SK-N-MC (cell line): ENCODE measurements around the gene CD4.

Experiments
- DNase-seq: peaks from one replicate; pipeline ENCODE4 v3.0.0-alpha.2; 2011; ENCODE audit warnings: low read depth, low spot score
- H3K27ac ChIP-seq: fragments of 200-600 bp; sonication (generic); 2 replicates; pipeline ENCODE4 v1.5.1; 2016; ENCODE audit warnings: mixed run types
- H3K36me3 ChIP-seq: fragments of 200-600 bp; sonication (generic); 2 replicates; pipeline ENCODE4 v1.6.1; 2017; ENCODE audit warnings: antibody characterized with exemption, low read length, mixed read lengths; ENCODE audit not compliant: insufficient read depth
- H3K4me3 ChIP-seq: fragments of 200-600 bp; sonication (generic); 2 replicates; pipeline ENCODE4 v1.5.1; 2016
- H3K9ac ChIP-seq: fragments of 200-600 bp; sonication (generic); 2 replicates; pipeline ENCODE4 v1.8.0; 2017; ENCODE audit warnings: mixed run types, mixed read lengths; ENCODE audit not compliant: insufficient read length
- H3K9me3 ChIP-seq: fragments of 200-600 bp; sonication (generic); 2 replicates; pipeline ENCODE4 v1.6.1; 2017; ENCODE audit warnings: low read depth, mild to moderate bottlenecking, antibody characterized with exemption, low read length, moderate library complexity, mixed read lengths
- EZH2 ChIP-seq: fragments of 200-600 bp; sonication (generic); IDR thresholded peaks from one replicate; pipeline ENCODE4 v1.6.1; 2017; ENCODE audit warnings: antibody characterized with exemption
- FOXP2 ChIP-seq: optimal IDR thresholded peaks from 2 replicates; pipeline ENCODE3; 2011; ENCODE audit warnings: mild to moderate bottlenecking, moderate library complexity; ENCODE audit not compliant: insufficient read depth; ENCODE audit errors: extremely low read length, control extremely low read depth
- POLR2AphosphoS5 ChIP-seq: IDR thresholded peaks from 2 replicates; pipeline ENCODE4 v1.6.1; 2012; ENCODE audit warnings: mild to moderate bottlenecking, low read depth, low read length, borderline replicate concordance

CD4 gene

GRCh38 chr12:6826734-6827436, 37.6 kb downstream of the CD4 start:
- no peaks in the 10 kb centered on the region for H3K9me3 ChIP-seq
- no peak for DNase-seq
- peaks cover 4% of the 10 kb centered on the region; the same call in 1 of the 2 replicates for H3K36me3 ChIP-seq
- TF ChIP-seq POLR2AphosphoS5 = no peak
- TF ChIP-seq EZH2 = no peak
- no peak for TF ChIP-seq FOXP2
- H3K4me3 ChIP-seq = peak overlapping the region; percentile 74
- peak overlapping the region; percentile 70 for H3K9ac ChIP-seq
- H3K27ac ChIP-seq = peak overlapping the region; percentile 83

- peak overlapping the region; percentile 83 for H3K27ac ChIP-seq
- TF ChIP-seq EZH2 = no peak
- TF ChIP-seq POLR2AphosphoS5 = peak; percentile 91
Observed at GRCh38 chr12:6827437-6827911, 38.1 kb downstream of the CD4 start.

GRCh38 chr12:6827982-6828780, 38.9 kb downstream of the CD4 start, which contains the start of gene P3H3:
P3H3 (plus strand) TSS chr12:6828407; CDS start chr12:6828441, 34 bp downstream.
- Histone ChIP-seq H3K9me3 (no peaks in the 10 kb centered on the region), H3K36me3 (peaks cover 5% of the 10 kb centered on the region; the same call in 1 of the 2 replicates), H3K27ac (peak within 1 kb of the TSS; percentile 83), H3K4me3 (peak within 1 kb of the TSS; percentile 93), H3K9ac (peak within 1 kb of the TSS; percentile 72)
- DNase-seq = no peak
- no peak for TF ChIP-seq EZH2
- TF ChIP-seq POLR2AphosphoS5 = no peak; the same call in 1 of the 2 replicates
- TF ChIP-seq FOXP2 = no peak

More at GRCh38 chr12:6827437-6827911, 38.1 kb downstream of the CD4 start:
- Histone ChIP-seq H3K36me3 (peaks cover 5% of the 10 kb centered on the region; the same call in 1 of the 2 replicates), H3K4me3 (peak overlapping the region; percentile 74), H3K9me3 (no peaks in the 10 kb centered on the region), H3K9ac (peak overlapping the region; percentile 70)
- peak; percentile 22 for DNase-seq

GRCh38 chr12:6828781-6829535, 39.6 kb downstream of the CD4 start:
- TF ChIP-seq EZH2 (no peak), POLR2AphosphoS5 (no peak), FOXP2 (no peak)
- H3K9me3 ChIP-seq = no peaks in the 10 kb centered on the region
- peak overlapping the region; percentile 72 for H3K9ac ChIP-seq
- DNase-seq = no peak
- peak overlapping the region; percentile 93 for H3K4me3 ChIP-seq
- H3K36me3 ChIP-seq = peaks cover 5% of the 10 kb centered on the region; the same call in 1 of the 2 replicates
- no peak overlapping the region for H3K27ac ChIP-seq

GRCh38 chr12:6829536-6830220, 40.4 kb downstream of the CD4 start:
- TF ChIP-seq POLR2AphosphoS5 (0 out of 2 replicates have a peak, but pooled peaks have one; percentile 18), FOXP2 (no peak), EZH2 (no peak)
- Histone ChIP-seq H3K9ac (peak overlapping the region; percentile 72), H3K36me3 (peaks cover 5% of the 10 kb centered on the region; the same call in 1 of the 2 replicates), H3K27ac (no peak overlapping the region), H3K9me3 (no peaks in the 10 kb centered on the region), H3K4me3 (peak overlapping the region; percentile 93)
- no peak for DNase-seq

- Histone ChIP-seq H3K36me3 (peaks cover 5% of the 10 kb centered on the region; the same call in 1 of the 2 replicates), H3K4me3 (no peak overlapping the region), H3K9ac (no peak overlapping the region), H3K9me3 (no peaks in the 10 kb centered on the region), H3K27ac (no peak overlapping the region)
- no peak for DNase-seq
- TF ChIP-seq FOXP2 (no peak), EZH2 (no peak), POLR2AphosphoS5 (no peak)
Observed at GRCh38 chr12:6830286-6830890, 41.1 kb downstream of the CD4 start.

GRCh38 chr12:6830999-6831398, 41.7 kb downstream of the CD4 start:
- H3K36me3 ChIP-seq = peaks cover 5% of the 10 kb centered on the region; the same call in 1 of the 2 replicates
- no peaks in the 10 kb centered on the region for H3K9me3 ChIP-seq
- no peak overlapping the region for H3K4me3 ChIP-seq
- no peak for DNase-seq
- H3K27ac ChIP-seq = no peak overlapping the region
- no peak overlapping the region for H3K9ac ChIP-seq
- TF ChIP-seq EZH2 = no peak
- TF ChIP-seq POLR2AphosphoS5 = no peak
- TF ChIP-seq FOXP2 = no peak
